ENCODE data around the gene VPS13D.

The VPS13D gene

GRCh38 chr1:12544357-12544756, 314.5 kb downstream of the VPS13D start:
- DNase-seq, result no peak

GRCh38 chr1:12544992-12545391, 315.2 kb downstream of the VPS13D start:
- no peak for DNase-seq

GRCh38 chr1:12546771-12547585, 317.1 kb downstream of the VPS13D start:
- DNase-seq, result no peak

GRCh38 chr1:12547586-12548225, 317.9 kb downstream of the VPS13D start:
- no peak for DNase-seq

- DNase-seq, result no peak
Observed at GRCh38 chr1:12548279-12548972, 318.6 kb downstream of the VPS13D start.

GRCh38 chr1:12548973-12549459, 319.2 kb downstream of the VPS13D start:
- no peak for DNase-seq

GRCh38 chr1:12549460-12550349, 319.9 kb downstream of the VPS13D start:
- no peak for DNase-seq

- DNase-seq, result no peak
Observed at GRCh38 chr1:12551584-12551983, 321.8 kb downstream of the VPS13D start.

GRCh38 chr1:12552111-12552888, 322.5 kb downstream of the VPS13D start:
- DNase-seq, result no peak

GRCh38 chr1:12552951-12553921, 323.4 kb downstream of the VPS13D start:
- DNase-seq, result no peak

- DNase-seq, result no peak
Observed at GRCh38 chr1:12553963-12554362, 324.1 kb downstream of the VPS13D start.

- no peak for DNase-seq
Observed at GRCh38 chr1:12554521-12555305, 324.9 kb downstream of the VPS13D start.

GRCh38 chr1:12555411-12556367, 325.9 kb downstream of the VPS13D start:
- no peak for DNase-seq

GRCh38 chr1:12556368-12556930, 326.6 kb downstream of the VPS13D start:
- no peak for DNase-seq

- no peak for DNase-seq
Observed at GRCh38 chr1:12556957-12557935, 327.4 kb downstream of the VPS13D start.

GRCh38 chr1:12561121-12561520, 331.3 kb downstream of the VPS13D start:
- DNase-seq, result no peak
